ENCODE measurements around the gene AKAP6. TPM values are rescaled to one million over a fixed set of nuclear protein-coding genes. Genes with fewer than 3 reads are reported as not detected.

AKAP6 gene
- total RNA-seq, 1 experiment from 2014 or later: 1.1 TPM

DNA sequence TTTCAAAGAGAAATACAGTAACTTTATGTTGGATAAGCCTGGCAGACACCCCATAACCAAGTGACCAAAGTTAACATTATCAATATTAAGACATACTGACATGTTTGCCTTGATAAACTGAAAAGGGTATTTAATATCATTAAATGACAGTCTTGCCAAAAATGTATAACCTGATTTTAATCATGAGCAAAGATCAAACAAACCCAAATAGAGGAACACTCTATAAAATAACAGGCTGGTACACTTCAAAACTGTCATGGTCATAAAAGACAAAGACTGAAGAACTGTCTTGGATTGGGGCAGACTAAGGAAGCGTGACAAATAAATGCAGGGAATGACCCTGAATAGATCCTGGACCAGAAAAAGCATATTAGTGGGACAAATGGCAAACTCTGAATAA, 64.0 kb downstream of the AKAP6 start:
- no CpG with 5 or more reads among the region's 1 CpG for WGBS (ENCODE audit: extremely low coverage, insufficient read length, low lambda C conversion rate)
- Histone ChIP-seq H2BK5ac (ENCODE audit: insufficient read length, low read length) (no peak overlapping the region), H3K4me1 (ENCODE audit: insufficient read depth, low read length) (no peaks in the 10 kb centered on the region), H2BK120ac (ENCODE audit: low read depth, low read length, poor library complexity, severe bottlenecking) (no peak overlapping the region), H2BK20ac (ENCODE audit: low read depth, low read length, poor library complexity, severe bottlenecking) (no peak overlapping the region), H3K18ac (ENCODE audit: insufficient read length, low read depth, low read length) (no peak overlapping the region), H3K9ac (ENCODE audit: extremely low read depth, insufficient read length, low read length) (no peak overlapping the region), H3K79me2 (ENCODE audit: insufficient read depth, low read length) (no peaks in the 10 kb centered on the region), H3K9me3 (ENCODE audit: control insufficient read depth, low read depth, low read length) (no peaks in the 10 kb centered on the region), H3K27ac (ENCODE audit: insufficient read length, low read depth, low read length) (no peak overlapping the region), H3K23me2 (ENCODE audit: insufficient read length, low read depth, low read length, poor library complexity, severe bottlenecking) (no peaks in the 10 kb centered on the region), H3K4ac (ENCODE audit: low read depth, low read length) (no peak overlapping the region), H3K27me3 (ENCODE audit: insufficient read depth, low read length) (no peaks in the 10 kb centered on the region), H3K14ac (ENCODE audit: insufficient read depth, low read length) (no peak overlapping the region), H4K91ac (ENCODE audit: insufficient read length, low read depth, low read length) (no peak overlapping the region), H2BK15ac (ENCODE audit: low read depth, low read length) (no peak overlapping the region), H3K56ac (ENCODE audit: insufficient read length, low read depth, low read length) (no peak overlapping the region), H2AK5ac (ENCODE audit: insufficient read length, low read length) (no peak overlapping the region), H3K23ac (ENCODE audit: insufficient read length, low read depth, low read length) (no peak overlapping the region), H3K4me2 (ENCODE audit: insufficient read depth, insufficient read length, low read length) (no peak overlapping the region), H3K79me1 (ENCODE audit: insufficient read depth, low read depth, low read length, poor library complexity, severe bottlenecking) (no peaks in the 10 kb centered on the region), H2BK12ac (ENCODE audit: insufficient read length, low read depth, low read length) (no peak overlapping the region), H2AFZ (ENCODE audit: low read length) (no peak overlapping the region), H3T11ph (ENCODE audit: low read length) (no peak overlapping the region), H4K20me1 (ENCODE audit: control insufficient read depth, insufficient read depth, insufficient read length) (no peaks in the 10 kb centered on the region), H4K8ac (replicated peaks; ENCODE audit: insufficient read length, low read depth, low read length) (no peak overlapping the region), H4K5ac (ENCODE audit: insufficient read length, low read depth, low read length) (no peak overlapping the region)
- Mint-ChIP-seq H3K36me3 (ENCODE audit: insufficient read depth in 1 of 3, low read depth in 3 of 3) (peaks cover 0 to 14% (median 0%) of the 10 kb centered on the region in 3 experiments; a peak in 3 of 7 replicates), H3K4me1 (peaks cover 12 to 17% of the 10 kb centered on the region in 2 experiments), H3K4me3 (no peak overlapping the region), H3K9me3 (peaks cover 5 to 9% of the 10 kb centered on the region in 2 experiments; a peak in 3 of 5 replicates), H3K27ac (no peak overlapping the region), H3K27me3 (ENCODE audit: low read depth) (no peaks in the 10 kb centered on the region)
- TF ChIP-seq, protein P1, sequence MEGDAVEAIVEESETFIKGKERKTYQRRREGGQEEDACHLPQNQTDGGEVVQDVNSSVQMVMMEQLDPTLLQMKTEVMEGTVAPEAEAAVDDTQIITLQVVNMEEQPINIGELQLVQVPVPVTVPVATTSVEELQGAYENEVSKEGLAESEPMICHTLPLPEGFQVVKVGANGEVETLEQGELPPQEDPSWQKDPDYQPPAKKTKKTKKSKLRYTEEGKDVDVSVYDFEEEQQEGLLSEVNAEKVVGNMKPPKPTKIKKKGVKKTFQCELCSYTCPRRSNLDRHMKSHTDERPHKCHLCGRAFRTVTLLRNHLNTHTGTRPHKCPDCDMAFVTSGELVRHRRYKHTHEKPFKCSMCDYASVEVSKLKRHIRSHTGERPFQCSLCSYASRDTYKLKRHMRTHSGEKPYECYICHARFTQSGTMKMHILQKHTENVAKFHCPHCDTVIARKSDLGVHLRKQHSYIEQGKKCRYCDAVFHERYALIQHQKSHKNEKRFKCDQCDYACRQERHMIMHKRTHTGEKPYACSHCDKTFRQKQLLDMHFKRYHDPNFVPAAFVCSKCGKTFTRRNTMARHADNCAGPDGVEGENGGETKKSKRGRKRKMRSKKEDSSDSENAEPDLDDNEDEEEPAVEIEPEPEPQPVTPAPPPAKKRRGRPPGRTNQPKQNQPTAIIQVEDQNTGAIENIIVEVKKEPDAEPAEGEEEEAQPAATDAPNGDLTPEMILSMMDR (conservative IDR thresholded peaks at IDR 0.05): no peak
- no peak for DNase-seq

All from H9 (cell line).